Upper lobe of right lung (tissue), 1 donor: ENCODE measurements around the gene FERMT3. TPM values are rescaled to one million over a fixed set of nuclear protein-coding genes. Genes with fewer than 3 reads are reported as not detected.

ENCODE experiments used
- ATAC-seq: fragments of 200-7000 bp; cut with Tn5 transposase; one replicate; pipeline ENCODE4 v1.9.1; 2020; ENCODE audit warnings: mild to moderate bottlenecking, moderate library complexity
- DNase-seq: peaks from one replicate; pipeline ENCODE4 v3.0.0-alpha.2; 2020
- H3K27ac ChIP-seq: fragments of 200-600 bp; one replicate; pipeline ENCODE4 v1.8.0; 2022
- H3K27me3 ChIP-seq: fragments of 200-600 bp; one replicate; pipeline ENCODE4 v1.8.0; 2022; ENCODE audit warnings: mild to moderate bottlenecking
- H3K36me3 ChIP-seq: fragments of 200-600 bp; one replicate; pipeline ENCODE4 v1.8.0; 2022
- H3K4me1 ChIP-seq: fragments of 200-600 bp; one replicate; pipeline ENCODE4 v1.8.0; 2022
- H3K4me3 ChIP-seq: fragments of 200-600 bp; one replicate; pipeline ENCODE4 v1.8.0; 2022; ENCODE audit warnings: mild to moderate bottlenecking
- H3K9me3 ChIP-seq: fragments of 200-600 bp; one replicate; pipeline ENCODE4 v1.8.0; 2022
- intact Hi-C: fragments of 100-400 bp; cut with DNase I; formaldehyde crosslinking; loops from one replicate; pipeline ENCODE4 v1.11.0; 2022
- total RNA-seq: library from RNA; stranded (reverse); fragmentation: NEBNext Ultra II Directional; extraction: Animal tissue kit (Norgen Biotek cat#: 25700); gene quantifications from one replicate; pipeline ENCODE4 v1.2.1, GENCODE V29; 2021
- TF ChIP-seq, protein P1 (sequence below): fragments of 200-600 bp; IDR thresholded peaks from one replicate; pipeline ENCODE4 v1.8.0; 2022; ENCODE audit warnings: antibody characterized with exemption
- donor health status: DM: no; HTN: yes; CAD: no; lungs with severe emphysema.

Gene FERMT3
- total RNA-seq, 1 donor from 2014 or later = 73.1 TPM

DNA sequence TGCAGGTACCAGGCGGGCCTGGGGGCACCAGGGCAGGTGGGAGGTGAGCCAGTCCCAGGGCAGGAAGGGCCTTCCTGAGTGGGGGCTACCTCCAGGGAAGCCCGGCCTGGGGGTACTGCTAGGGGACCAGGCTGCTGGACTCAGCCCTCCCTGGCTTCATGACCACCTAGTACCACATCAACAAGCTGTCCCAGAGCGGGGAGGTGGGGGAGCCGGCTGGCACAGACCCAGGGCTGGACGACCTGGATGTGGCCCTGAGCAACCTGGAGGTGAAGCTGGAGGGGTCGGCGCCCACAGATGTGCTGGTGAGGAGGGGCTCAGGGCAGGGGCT is 12.8 kb downstream of the FERMT3 start:
- TF ChIP-seq, protein P1, sequence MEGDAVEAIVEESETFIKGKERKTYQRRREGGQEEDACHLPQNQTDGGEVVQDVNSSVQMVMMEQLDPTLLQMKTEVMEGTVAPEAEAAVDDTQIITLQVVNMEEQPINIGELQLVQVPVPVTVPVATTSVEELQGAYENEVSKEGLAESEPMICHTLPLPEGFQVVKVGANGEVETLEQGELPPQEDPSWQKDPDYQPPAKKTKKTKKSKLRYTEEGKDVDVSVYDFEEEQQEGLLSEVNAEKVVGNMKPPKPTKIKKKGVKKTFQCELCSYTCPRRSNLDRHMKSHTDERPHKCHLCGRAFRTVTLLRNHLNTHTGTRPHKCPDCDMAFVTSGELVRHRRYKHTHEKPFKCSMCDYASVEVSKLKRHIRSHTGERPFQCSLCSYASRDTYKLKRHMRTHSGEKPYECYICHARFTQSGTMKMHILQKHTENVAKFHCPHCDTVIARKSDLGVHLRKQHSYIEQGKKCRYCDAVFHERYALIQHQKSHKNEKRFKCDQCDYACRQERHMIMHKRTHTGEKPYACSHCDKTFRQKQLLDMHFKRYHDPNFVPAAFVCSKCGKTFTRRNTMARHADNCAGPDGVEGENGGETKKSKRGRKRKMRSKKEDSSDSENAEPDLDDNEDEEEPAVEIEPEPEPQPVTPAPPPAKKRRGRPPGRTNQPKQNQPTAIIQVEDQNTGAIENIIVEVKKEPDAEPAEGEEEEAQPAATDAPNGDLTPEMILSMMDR = no peak
- H3K4me1 ChIP-seq = no peaks in the 10 kb centered on the region
- H3K27me3 ChIP-seq = no peaks in the 10 kb centered on the region
- ATAC-seq (no peak), DNase-seq (peak; percentile 64)
- no peak overlapping the region for H3K4me3 ChIP-seq
- no peaks in the 10 kb centered on the region for H3K9me3 ChIP-seq
- intact Hi-C loops = no loop called here
- H3K27ac ChIP-seq = no peak overlapping the region
- peaks cover 45% of the 10 kb centered on the region for H3K36me3 ChIP-seq

- Histone ChIP-seq H3K4me1 (peaks cover 2% of the 10 kb centered on the region), H3K4me3 (no peak overlapping the region), H3K27me3 (no peaks in the 10 kb centered on the region), H3K27ac (no peak overlapping the region), H3K36me3 (peaks cover 45% of the 10 kb centered on the region), H3K9me3 (no peaks in the 10 kb centered on the region)
- DNase-seq (no peak), ATAC-seq (no peak)
- TF ChIP-seq, protein P1 = no peak
- intact Hi-C loops = no loop called here
These were observed 13.2 kb downstream of the FERMT3 start for GRCh38 chr11:64219755-64220154.

DNA sequence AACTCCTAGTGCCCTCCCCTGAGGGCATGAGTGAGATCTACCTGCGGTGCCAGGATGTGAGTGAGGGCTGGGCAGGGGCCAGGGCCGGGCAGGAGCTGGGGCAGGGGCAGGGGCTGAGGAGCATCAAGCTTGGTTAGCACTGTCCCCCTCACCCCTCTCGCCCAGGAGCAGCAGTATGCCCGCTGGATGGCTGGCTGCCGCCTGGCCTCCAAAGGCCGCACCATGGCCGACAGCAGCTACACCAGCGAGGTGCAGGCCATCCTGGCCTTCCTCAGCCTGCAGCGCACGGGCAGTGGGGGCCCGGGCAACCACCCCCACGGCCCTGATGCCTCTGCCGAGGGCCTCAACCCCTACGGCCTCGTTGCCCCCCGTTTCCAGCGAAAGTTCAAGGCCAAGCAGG is 13.8 kb downstream of the FERMT3 start:
- TF ChIP-seq, protein P1 = no peak
- Histone ChIP-seq H3K27ac (no peak overlapping the region), H3K9me3 (no peaks in the 10 kb centered on the region), H3K36me3 (peaks cover 45% of the 10 kb centered on the region), H3K27me3 (no peaks in the 10 kb centered on the region), H3K4me1 (peaks cover 7% of the 10 kb centered on the region), H3K4me3 (no peak overlapping the region)
- intact Hi-C loops = no loop called here
- no peak for ATAC-seq
- no peak for DNase-seq

DNA sequence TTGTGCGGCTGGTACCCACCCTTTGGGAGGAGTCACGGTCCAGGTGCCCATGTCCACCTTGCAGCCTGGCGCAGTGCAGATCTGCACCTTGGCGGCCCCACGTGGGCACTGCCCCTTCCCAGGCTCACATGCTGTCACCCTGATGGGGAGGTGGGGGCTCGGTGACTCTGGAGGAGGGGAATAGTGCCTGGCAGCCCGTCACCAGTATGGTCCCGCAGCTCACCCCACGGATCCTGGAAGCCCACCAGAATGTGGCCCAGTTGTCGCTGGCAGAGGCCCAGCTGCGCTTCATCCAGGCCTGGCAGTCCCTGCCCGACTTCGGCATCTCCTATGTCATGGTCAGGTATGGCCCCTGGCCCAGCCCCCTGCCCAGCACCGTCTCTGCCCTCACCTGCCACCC is 14.3 kb downstream of the FERMT3 start:
- ATAC-seq = no peak
- Histone ChIP-seq H3K27ac (no peak overlapping the region), H3K36me3 (peaks cover 45% of the 10 kb centered on the region), H3K9me3 (no peaks in the 10 kb centered on the region), H3K4me3 (no peak overlapping the region), H3K27me3 (no peaks in the 10 kb centered on the region), H3K4me1 (peaks cover 8% of the 10 kb centered on the region)
- TF ChIP-seq, protein P1 = no peak
- intact Hi-C loops = no loop called here
- peak; percentile 62 for DNase-seq

GRCh38 chr11:64222651-64223000 is 16.1 kb downstream of the FERMT3 start:
- TF ChIP-seq, protein P1 = no peak
- no peak overlapping the region for H3K4me3 ChIP-seq
- no peaks in the 10 kb centered on the region for H3K27me3 ChIP-seq
- no peaks in the 10 kb centered on the region for H3K9me3 ChIP-seq
- intact Hi-C loops = no loop called here
- DNase-seq (no peak), ATAC-seq (no peak)
- peaks cover 45% of the 10 kb centered on the region for H3K36me3 ChIP-seq
- no peak overlapping the region for H3K27ac ChIP-seq
- H3K4me1 ChIP-seq = peaks cover 18% of the 10 kb centered on the region

- H3K36me3 ChIP-seq = peaks cover 45% of the 10 kb centered on the region
- H3K4me3 ChIP-seq = no peak overlapping the region
- DNase-seq = peak; percentile 63
- H3K27me3 ChIP-seq = no peaks in the 10 kb centered on the region
- peaks cover 23% of the 10 kb centered on the region for H3K4me1 ChIP-seq
- intact Hi-C loops = no loop called here
- H3K27ac ChIP-seq = no peak overlapping the region
- TF ChIP-seq, protein P1 = no peak
- ATAC-seq = no peak
- no peaks in the 10 kb centered on the region for H3K9me3 ChIP-seq
These were observed 16.6 kb downstream of the FERMT3 start for GRCh38 chr11:64223001-64223651.
